Thyroid gland (tissue), 4 donors: ENCODE data around the gene MYBBP1A. TPM values are rescaled to one million over a fixed set of nuclear protein-coding genes. Genes with fewer than 3 reads are reported as not detected.

Source experiments
- DNase-seq, 2 donors: peaks; one replicate each; pipeline ENCODE4 v3.0.0-alpha.2; 2019
- H3K27ac ChIP-seq, 3 donors: fragments of 200-600 bp; sonication (generic); 1 replicate in 2 of 3; 2 replicates in 1 of 3; pipeline ENCODE4 v1.5.1; 2016 to 2019; ENCODE audit warnings: mild to moderate bottlenecking in 1 of 3, moderate library complexity in 1 of 3
- H3K27me3 ChIP-seq: fragments of 200-600 bp; sonication (generic); one replicate; pipeline ENCODE4 v1.5.1; 2019
- H3K36me3 ChIP-seq, 2 donors: fragments of 200-600 bp; sonication (generic); one replicate each; pipeline ENCODE4 v1.5.1; 2016 to 2019
- H3K4me1 ChIP-seq, 2 donors: fragments of 200-600 bp; sonication (generic); one replicate each; pipeline ENCODE4 v1.5.1; 2017 to 2019
- H3K4me3 ChIP-seq, 3 donors: fragments of 200-600 bp; sonication (generic); replicated peaks in 1 of 3; 1 replicate in 2 of 3; 2 replicates in 1 of 3; pipeline ENCODE4 v1.5.1; 2016; ENCODE audit warnings: mild to moderate bottlenecking in 1 of 3
- H3K9me3 ChIP-seq: fragments of 200-600 bp; sonication (generic); one replicate; pipeline ENCODE4 v1.5.1; 2017
- CTCF ChIP-seq, 6 experiments: fragments of 200-600 bp in 3 of 6; fragments of 450-650 bp in 3 of 6; sonication (generic) in 3 of 6; IDR thresholded peaks; one replicate each; pipeline ENCODE4 v1.5.1; 2016 to 2019; ENCODE audit warnings: antibody characterized with exemption in 6 of 6, mild to moderate bottlenecking in 2 of 6, inconsistent platforms in 1 of 6, moderate library complexity in 1 of 6
- POLR2A ChIP-seq, 2 donors: fragments of 450-650 bp; IDR thresholded peaks; one replicate each; pipeline ENCODE4 v1.6.1; 2017; ENCODE audit warnings: antibody characterized with exemption in 2 of 2, mild to moderate bottlenecking in 2 of 2, moderate library complexity in 1 of 2
- WGBS, 2 donors: methylation state at CpG; one replicate each; pipeline ENCODE4 v1.1.5; 2017; 5-methylcytosine and 5-hydroxymethylcytosine counted together
- intact Hi-C: fragments of 100-400 bp; cut with DNase I; formaldehyde crosslinking; loops from one replicate; pipeline ENCODE4 v1.15.1; 2023
- total RNA-seq, 4 donors: library from RNA; depleted of rRNA; stranded (reverse); fragments of >200 nt; gene quantifications; one replicate each; pipeline ENCODE4 v1.2.3, GENCODE V29; 2016

The MYBBP1A gene
- total RNA-seq, 4 donors from 2014 or later, result 23.5 to 50.2 (median 37.6) TPM

GRCh38 chr17:4504188-4504587, 51.0 kb downstream of the MYBBP1A start:
- H3K27ac ChIP-seq, result peak overlapping the region in 1 of 3 donors; percentile 10
- no peaks in the 10 kb centered on the region for H3K36me3 ChIP-seq
- H3K27me3 ChIP-seq, result no peaks in the 10 kb centered on the region
- H3K4me1 ChIP-seq, result peaks cover 16 to 58% of the 10 kb centered on the region in 2 donors
- WGBS, 2 donors, result 87% methylated on average over 5 of the region's 5 CpGs; no CpG with 5 or more reads in 1 of the 2 donors
- no peak overlapping the region for H3K4me3 ChIP-seq
- TF ChIP-seq POLR2A (IDR thresholded peaks at IDR 0.05), result no peak
- no peak for TF ChIP-seq CTCF (IDR thresholded peaks at IDR 0.05)
- DNase-seq, result no peak
- H3K9me3 ChIP-seq, result no peaks in the 10 kb centered on the region
- intact Hi-C loops, result no loop called here

GRCh38 chr17:4503283-4504025, 51.7 kb downstream of the MYBBP1A start:
- Histone ChIP-seq H3K4me1 (peaks cover 17 to 54% of the 10 kb centered on the region in 2 donors), H3K27ac (no peak overlapping the region), H3K36me3 (no peaks in the 10 kb centered on the region), H3K27me3 (no peaks in the 10 kb centered on the region), H3K4me3 (no peak overlapping the region), H3K9me3 (no peaks in the 10 kb centered on the region)
- TF ChIP-seq CTCF (IDR thresholded peaks at IDR 0.05) (no peak), POLR2A (IDR thresholded peaks at IDR 0.05) (no peak)
- intact Hi-C loops, result no loop called here
- 73 to 94% methylated on average over 4 of the region's 4 CpGs for WGBS, 2 donors
- DNase-seq, result no peak

- H3K36me3 ChIP-seq, result no peaks in the 10 kb centered on the region
- DNase-seq, result peak; percentile 80 to 83
- H3K27me3 ChIP-seq, result no peaks in the 10 kb centered on the region
- TF ChIP-seq POLR2A (IDR thresholded peaks at IDR 0.05), result no peak
- TF ChIP-seq CTCF (IDR thresholded peaks at IDR 0.05), result no peak
- peaks cover 26 to 54% of the 10 kb centered on the region in 2 donors for H3K4me1 ChIP-seq
- no peaks in the 10 kb centered on the region for H3K9me3 ChIP-seq
- intact Hi-C loops, result no loop called here
- 46 to 47% methylated on average over 15 to 18 of the region's 18 CpGs for WGBS, 2 donors
- no peak overlapping the region for H3K4me3 ChIP-seq
- no peak overlapping the region for H3K27ac ChIP-seq
These were observed 52.6 kb downstream of the MYBBP1A start for GRCh38 chr17:4502466-4503154.

- no peak for TF ChIP-seq CTCF (IDR thresholded peaks at IDR 0.05)
- TF ChIP-seq POLR2A (IDR thresholded peaks at IDR 0.05), result no peak
- DNase-seq, result no peak
- H3K4me3 ChIP-seq, result no peak overlapping the region
- no peak overlapping the region for H3K27ac ChIP-seq
- H3K4me1 ChIP-seq, result peaks cover 28 to 60% of the 10 kb centered on the region in 2 donors
- intact Hi-C loops, result no loop called here
- no peaks in the 10 kb centered on the region for H3K36me3 ChIP-seq
- H3K27me3 ChIP-seq, result no peaks in the 10 kb centered on the region
- 30 to 43% methylated on average over 3 of the region's 3 CpGs for WGBS, 2 donors
- no peaks in the 10 kb centered on the region for H3K9me3 ChIP-seq
These were observed 53.8 kb downstream of the MYBBP1A start for GRCh38 chr17:4501295-4501949.
